ENCODE data around the gene NEDD4L.

NEDD4L gene

DNA sequence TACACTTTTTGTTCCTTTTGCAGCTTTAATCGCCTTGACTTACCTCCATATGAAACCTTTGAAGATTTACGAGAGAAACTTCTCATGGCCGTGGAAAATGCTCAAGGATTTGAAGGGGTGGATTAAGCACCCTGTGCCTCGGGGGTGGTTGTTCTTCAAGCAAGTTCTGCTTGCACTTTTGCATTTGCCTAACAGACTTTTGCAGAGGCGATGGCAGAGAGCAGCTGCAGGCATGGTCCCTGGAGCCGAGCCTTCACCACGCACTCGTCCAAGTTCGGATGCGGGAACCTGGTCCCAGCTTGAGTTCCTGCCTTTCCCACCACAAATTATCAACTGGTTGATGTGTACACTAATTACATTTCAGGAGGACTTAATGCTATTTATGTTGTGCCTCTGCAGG is 352.1 kb downstream of the NEDD4L start:
- in situ Hi-C loops (cut with MboI; ENCODE audit: low pct_unique_long_range_greater_than_20kb, low sequenced_read_pairs, unreplicated experiment) = no loop called here
- TF ChIP-seq, protein P1, sequence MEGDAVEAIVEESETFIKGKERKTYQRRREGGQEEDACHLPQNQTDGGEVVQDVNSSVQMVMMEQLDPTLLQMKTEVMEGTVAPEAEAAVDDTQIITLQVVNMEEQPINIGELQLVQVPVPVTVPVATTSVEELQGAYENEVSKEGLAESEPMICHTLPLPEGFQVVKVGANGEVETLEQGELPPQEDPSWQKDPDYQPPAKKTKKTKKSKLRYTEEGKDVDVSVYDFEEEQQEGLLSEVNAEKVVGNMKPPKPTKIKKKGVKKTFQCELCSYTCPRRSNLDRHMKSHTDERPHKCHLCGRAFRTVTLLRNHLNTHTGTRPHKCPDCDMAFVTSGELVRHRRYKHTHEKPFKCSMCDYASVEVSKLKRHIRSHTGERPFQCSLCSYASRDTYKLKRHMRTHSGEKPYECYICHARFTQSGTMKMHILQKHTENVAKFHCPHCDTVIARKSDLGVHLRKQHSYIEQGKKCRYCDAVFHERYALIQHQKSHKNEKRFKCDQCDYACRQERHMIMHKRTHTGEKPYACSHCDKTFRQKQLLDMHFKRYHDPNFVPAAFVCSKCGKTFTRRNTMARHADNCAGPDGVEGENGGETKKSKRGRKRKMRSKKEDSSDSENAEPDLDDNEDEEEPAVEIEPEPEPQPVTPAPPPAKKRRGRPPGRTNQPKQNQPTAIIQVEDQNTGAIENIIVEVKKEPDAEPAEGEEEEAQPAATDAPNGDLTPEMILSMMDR (IDR thresholded peaks at IDR 0.05; ENCODE audit: extremely low read depth, insufficient read depth, missing control alignments) = no peak
- DNase-seq (ENCODE audit: low spot score) = no peak

DNA sequence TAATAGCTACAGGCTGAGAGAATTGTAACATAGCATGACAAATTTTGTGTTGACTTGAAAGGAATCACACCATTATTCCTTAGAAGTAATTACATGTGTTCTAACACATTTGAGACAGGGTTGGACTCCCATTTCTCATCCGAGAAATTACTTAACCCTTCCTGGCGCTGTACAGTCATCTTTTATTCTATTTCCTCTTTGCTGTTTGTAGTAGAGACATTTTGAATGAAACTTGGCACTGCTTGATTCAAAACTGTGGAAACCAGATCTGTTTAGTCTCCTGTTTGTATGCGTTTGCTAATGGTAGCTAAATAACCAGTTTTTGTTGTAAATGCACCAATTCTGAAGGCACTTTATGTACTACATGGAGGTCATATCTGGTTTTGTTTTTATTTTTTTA is 352.9 kb downstream of the NEDD4L start:
- in situ Hi-C loops (cut with MboI; ENCODE audit: low pct_unique_long_range_greater_than_20kb, low sequenced_read_pairs, unreplicated experiment) = no loop called here
- DNase-seq (ENCODE audit: low spot score) = no peak
- TF ChIP-seq, protein P1 (IDR thresholded peaks at IDR 0.05; ENCODE audit: extremely low read depth, insufficient read depth, missing control alignments) = no peak

DNA sequence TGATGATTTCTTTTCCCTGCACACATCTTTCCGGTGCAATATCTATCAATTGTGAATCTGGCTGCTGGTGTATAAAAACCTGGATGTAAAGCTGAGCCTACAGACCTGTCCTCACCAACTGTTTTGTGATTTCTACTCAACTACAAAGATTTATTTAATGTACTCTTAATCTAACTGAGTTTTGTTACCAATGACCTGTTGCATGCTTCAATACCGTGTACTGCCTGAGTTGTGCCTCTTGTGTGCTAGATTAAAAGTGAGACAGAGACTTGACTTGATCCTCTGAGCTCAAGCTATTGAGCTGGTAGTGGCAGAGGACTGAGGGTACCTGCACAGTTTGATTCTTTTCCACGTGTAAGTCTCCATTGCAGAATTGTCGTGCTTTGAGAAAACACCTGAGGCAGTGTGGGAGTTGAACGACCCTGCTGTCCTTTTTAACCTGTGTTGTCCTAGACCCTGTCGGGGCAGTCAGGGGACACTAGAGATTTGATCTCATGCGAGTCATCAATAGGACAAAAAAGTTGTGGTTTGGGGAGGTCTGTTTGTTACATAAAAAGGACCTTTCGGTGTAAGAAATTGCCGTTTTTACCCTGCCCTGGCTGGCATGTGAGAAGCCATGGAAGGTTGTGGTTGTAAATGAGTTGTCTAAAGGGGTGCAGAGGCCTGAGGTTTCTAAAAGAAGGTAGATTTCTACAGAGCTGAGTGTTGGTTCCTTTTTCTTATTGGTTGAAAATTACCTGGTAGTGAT is 353.5 kb downstream of the NEDD4L start:
- DNase-seq (ENCODE audit: low spot score) = no peak
- in situ Hi-C loops (cut with MboI; ENCODE audit: low pct_unique_long_range_greater_than_20kb, low sequenced_read_pairs, unreplicated experiment) = no loop called here
- TF ChIP-seq, protein P1 (IDR thresholded peaks at IDR 0.05; ENCODE audit: extremely low read depth, insufficient read depth, missing control alignments) = no peak

DNA sequence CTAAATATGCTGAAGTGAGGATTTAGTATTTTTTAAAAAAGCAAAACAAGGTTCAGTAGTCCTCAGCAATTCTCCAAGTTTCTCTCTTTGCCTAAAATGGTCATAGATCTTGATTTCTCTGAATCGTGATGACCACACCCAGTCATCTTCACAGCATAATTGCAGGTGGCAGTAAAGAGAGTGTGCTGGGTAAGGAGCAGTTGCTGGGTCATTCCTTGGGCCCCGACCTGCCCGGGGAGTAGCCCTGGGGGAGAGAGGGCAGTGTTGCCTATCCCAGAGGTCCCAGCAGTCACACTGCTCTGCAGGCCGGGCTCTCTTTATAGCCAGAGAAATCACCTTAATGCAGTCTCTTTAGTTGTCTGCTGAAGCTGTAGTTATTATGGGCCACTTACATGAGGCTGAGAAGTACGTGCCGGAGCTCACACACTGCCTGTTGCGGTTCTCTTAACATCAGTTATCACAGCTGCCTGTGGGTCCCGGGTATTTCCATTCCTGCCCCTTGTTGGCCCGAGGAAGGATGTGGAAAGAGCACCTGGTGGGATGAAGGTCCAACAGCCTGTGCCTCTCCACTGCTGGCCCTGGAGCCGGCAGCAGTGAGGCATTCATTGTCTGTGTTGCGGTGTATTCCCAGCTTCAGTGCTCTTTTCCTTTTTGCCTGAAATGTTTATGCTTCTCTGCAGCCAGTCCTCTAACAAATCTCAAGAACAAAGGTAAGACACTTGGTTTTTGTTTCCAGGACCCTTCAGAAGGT is 354.8 kb downstream of the NEDD4L start:
- DNase-seq (ENCODE audit: low spot score) = no peak
- in situ Hi-C loops (cut with MboI; ENCODE audit: low pct_unique_long_range_greater_than_20kb, low sequenced_read_pairs, unreplicated experiment) = no loop called here
- TF ChIP-seq, protein P1 (IDR thresholded peaks at IDR 0.05; ENCODE audit: extremely low read depth, insufficient read depth, missing control alignments) = no peak

DNA sequence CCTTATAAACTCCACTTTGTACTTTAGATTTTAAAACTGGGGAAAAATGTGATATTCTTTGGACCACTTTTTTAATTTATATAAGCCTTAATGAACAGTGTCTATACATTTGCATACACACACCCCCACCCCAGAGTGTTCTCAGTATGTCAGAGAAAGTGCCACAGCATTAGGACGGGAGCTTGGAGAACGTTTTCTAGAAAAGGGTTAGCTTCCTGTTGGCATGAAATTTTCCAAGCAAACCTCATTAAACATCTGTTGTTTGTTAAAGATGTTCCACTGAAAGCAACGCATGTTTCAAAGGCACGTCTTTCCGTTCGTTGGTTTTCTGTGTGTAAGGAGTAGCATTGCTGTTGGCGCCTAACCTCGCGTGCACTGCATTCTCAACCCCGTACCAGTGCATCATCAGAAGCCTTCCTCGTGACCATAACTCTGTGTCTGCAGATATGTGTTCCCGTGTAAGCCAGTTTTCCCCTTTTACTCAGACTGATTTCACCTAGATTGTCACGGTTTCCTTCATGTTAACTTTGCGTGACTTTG is 356.4 kb downstream of the NEDD4L start:
- DNase-seq (ENCODE audit: low spot score) = no peak
- TF ChIP-seq, protein P1 (IDR thresholded peaks at IDR 0.05; ENCODE audit: extremely low read depth, insufficient read depth, missing control alignments) = no peak
- in situ Hi-C loops (cut with MboI; ENCODE audit: low pct_unique_long_range_greater_than_20kb, low sequenced_read_pairs, unreplicated experiment) = no loop called here

DNA sequence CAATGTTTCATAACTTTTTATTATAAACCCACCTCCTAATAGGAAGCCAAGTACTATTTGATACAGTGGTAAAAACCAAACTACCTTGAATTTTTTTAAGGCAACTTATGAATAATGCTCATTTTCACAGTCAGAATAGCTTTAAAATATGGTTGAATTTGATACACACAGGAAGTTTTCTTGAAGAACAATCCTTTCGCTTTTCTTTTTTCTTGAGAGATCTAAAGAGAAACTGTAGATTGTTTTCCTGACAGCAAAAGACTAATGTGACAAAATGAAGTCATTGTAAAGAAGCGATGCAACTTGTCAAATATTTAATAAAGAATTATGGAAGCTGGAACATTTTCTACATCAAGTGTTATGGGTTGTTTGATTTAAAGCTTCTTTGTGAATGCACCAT is 357.2 kb downstream of the NEDD4L start:
- no peak for DNase-seq (ENCODE audit: low spot score)
- TF ChIP-seq, protein P1 (IDR thresholded peaks at IDR 0.05; ENCODE audit: extremely low read depth, insufficient read depth, missing control alignments) = no peak
- in situ Hi-C loops (cut with MboI; ENCODE audit: low pct_unique_long_range_greater_than_20kb, low sequenced_read_pairs, unreplicated experiment) = no loop called here

Measured in GM13977 (cell line).